HG02970 (cell line): ENCODE data around the gene GGT5.
"Not testable (repeated sequence)": the region's sequence is repeated elsewhere in the genome, so short reads cannot be mapped to it uniquely, and the experiment has no call there.

Experiments used
- ATAC-seq: cut with Tn5 transposase; IDR thresholded peaks from one replicate; pipeline ENCODE4 v1.9.1; 2021; ENCODE audit warnings: mild to moderate bottlenecking, moderate library complexity, moderate number of reproducible peaks; ENCODE audit not compliant: unreplicated experiment, low FRiP score

GGT5 gene

GRCh38 chr22:24185001-24185500 lies 59.8 kb downstream of the GGT5 start:
- ATAC-seq = no peak

DNA sequence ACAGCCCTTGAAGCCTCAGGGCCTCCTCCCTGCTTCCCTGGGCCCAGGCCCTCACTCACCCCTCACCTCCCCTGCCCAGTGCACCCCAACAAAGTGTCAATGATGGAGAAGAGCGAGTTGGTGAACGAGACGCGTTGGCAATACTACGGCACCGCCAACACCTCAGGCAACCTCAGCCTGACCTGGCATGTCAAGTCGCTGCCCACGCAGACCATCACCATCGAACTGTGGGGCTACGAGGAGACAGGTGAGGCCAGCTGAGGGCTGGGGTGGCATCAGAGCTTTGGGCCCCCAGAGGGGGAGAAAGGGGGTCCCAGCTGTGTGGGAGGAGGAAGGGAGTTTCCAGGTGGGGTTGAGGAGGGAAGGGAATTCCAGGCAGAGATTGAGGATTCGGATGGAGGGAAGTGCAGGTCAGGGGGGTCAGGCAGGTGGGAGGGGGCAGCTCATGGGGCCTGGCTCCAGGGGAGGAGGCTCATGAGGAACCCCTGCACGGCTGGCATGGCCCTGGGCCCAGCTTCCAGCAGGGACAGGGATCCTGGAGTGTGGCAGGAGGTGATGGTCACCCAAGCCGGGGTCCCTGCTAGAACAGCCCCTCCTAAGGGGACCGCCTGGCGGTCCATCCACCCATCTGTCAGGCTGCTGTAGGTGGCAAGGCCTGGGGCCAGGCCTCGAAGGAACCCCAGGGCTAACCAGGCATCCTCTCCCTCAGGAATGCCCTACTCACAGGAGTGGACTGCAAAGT lies 60.7 kb downstream of the GGT5 start:
- no peak for ATAC-seq

- ATAC-seq = no peak
These were observed 61.4 kb downstream of the GGT5 start for GRCh38 chr22:24183321-24184031.

GRCh38 chr22:24182900-24183246 lies 62.0 kb downstream of the GGT5 start:
- not testable (repeated sequence) for ATAC-seq

- no peak for ATAC-seq
These were observed 62.6 kb downstream of the GGT5 start for GRCh38 chr22:24181996-24182899.

DNA sequence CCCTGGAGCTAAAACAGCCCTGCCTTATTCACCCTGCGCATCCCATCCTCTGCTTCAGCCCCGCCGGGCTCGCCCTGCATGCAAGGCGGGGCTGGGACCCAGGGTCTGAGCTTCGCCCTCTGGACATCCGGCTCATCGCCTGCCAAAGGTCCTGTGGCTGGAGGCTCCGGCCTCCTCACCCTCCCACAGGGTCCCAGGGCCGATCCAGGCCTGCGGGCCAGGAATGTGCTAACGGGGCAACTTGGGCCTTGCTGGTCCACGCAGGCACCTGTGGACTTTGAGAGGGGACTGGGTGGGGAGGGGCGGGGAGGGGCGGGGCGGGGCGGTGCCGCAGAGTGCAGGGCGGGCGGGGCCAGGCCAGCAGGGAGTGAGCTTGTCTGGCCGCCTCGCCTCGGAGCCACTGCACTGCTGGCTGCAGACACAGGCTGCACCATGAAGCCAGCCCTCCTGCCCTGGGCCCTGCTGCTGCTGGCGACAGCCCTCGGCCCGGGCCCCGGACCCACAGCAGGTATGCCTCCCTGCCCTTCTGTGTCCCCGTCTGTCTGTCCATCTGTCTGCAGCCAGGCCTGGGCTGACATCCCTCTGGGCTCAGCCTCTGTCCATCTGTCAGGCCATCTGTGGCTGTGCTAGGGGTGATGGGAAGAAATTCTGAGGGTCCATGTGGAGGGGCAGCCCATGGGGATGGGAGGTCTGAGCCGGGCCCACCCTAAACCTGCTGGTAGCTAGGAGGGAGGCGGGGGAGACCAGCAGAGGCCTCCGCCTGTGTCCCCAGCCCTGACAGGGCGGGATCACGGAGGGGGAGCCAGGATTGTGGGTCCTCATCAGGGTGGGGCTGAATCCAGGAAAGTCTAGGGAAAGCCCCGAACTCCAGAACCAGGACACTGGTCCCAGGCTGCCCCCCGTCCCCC lies 63.5 kb downstream of the GGT5 start, which contains the start of gene SUSD2:
Gene SUSD2, plus strand, starts transcription at position 400 of the 908 bp plus-strand sequence. Its CDS starts 33 bp downstream, at position 433.
- no peak for ATAC-seq

- ATAC-seq = no peak
These were observed 64.4 kb downstream of the GGT5 start for GRCh38 chr22:24180316-24181087.

- ATAC-seq = no peak
These were observed 65.2 kb downstream of the GGT5 start for GRCh38 chr22:24179478-24180210.

- ATAC-seq = no peak
These were observed 66.1 kb downstream of the GGT5 start for GRCh38 chr22:24178502-24179440.

DNA sequence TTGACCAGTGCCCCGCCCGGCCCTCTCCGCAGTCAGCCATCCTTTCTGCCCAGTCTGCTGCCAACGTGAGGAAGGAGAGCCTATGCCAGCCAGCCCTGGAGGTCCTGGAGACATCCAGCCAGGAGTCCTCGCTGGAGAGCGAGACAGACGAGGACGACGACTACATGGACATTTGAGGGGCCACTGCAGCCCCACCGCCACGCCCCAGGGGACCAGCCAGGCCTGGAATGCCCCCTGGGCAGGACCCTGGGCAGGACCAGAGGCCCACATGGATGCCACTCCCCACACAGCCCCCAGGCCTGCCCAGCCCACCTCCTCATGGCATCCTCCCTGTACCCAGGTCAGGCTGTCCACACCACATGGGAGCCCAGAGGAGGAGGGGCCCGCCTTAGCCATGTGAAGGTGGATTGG lies 66.9 kb downstream of the GGT5 start:
- ATAC-seq = no peak

GRCh38 chr22:24177456-24177855 lies 67.4 kb downstream of the GGT5 start:
- ATAC-seq = no peak

- ATAC-seq = no peak
These were observed 67.8 kb downstream of the GGT5 start for GRCh38 chr22:24177045-24177444.

- no peak for ATAC-seq
These were observed 68.3 kb downstream of the GGT5 start for GRCh38 chr22:24176630-24177029.

DNA sequence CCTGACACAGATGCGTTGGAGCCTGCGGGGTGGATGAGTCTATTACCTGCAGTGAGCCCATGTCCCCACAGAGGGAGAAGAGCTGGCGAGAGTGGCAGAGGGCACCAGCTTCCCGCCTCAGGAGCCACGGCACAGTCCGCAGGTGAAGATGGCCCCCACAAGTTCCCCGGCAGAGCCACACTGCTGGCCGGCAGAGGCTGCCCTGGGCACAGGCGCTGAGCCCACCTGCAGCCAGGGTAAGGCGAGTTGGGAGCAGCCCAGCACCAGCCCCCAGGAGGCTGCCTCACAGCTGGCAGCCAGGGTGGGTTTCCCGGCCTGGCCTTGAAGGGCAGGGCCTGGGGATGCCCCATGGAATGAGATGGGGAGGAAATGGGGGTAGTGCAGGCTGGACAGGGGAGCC lies 68.8 kb downstream of the GGT5 start:
- ATAC-seq = no peak

DNA sequence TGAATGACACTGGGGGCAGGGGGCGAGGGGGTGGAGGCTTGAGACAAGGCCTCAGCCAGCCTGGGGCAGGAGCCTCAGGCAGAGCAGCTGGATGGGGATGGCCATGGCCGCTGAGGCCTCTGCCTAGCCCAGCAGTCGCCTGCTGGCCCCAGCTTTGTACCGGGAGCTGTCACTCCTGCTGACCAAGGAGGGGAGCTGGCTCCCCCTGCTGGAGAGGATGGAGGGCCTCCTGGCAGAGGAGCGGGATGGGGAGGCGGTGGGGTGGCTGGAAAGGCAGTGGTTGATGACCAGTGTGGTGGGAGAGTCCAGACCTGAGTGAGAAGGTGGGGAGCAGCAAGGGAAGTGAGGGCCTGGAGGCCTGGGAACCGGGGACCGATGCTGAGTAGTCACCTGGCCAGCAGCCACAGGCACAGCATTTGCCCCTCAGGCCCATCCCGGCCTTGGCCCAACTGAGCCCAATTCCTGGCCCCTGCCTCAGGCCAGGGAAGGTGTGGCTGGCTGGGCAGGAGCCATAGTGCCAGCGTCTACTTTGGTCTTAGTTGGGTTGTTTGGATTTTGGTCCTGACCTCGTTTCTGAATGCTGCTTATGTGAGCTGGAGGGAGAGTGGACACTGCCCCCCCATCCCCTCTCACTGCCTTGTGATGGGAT lies 69.6 kb downstream of the GGT5 start:
- ATAC-seq = no peak

- no peak for ATAC-seq
These were observed 73.1 kb downstream of the GGT5 start for GRCh38 chr22:24171822-24172221.

DNA sequence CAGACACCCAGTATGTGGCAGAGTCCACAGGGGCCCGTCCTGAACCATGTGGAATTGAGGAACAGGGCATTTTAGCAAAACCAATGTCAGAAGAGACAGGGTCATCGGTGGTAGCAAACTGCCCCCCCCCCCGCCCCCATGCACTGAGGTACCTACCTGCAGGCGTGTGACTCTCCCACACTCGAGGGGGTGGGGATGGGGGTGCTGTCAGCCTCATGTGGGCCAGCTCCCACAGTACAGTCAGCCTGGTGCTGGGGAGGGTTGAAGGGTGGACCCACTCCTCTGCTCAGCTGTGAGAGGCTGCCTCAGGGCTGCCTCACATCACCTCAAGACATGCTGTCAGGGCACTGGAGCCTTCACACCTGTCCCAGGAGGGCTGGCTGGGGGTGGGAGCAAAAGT lies 74.2 kb downstream of the GGT5 start:
- no peak for ATAC-seq
